GM19099 (cell line): ENCODE data around the gene RABGAP1.

ENCODE experiments used
- POLR2A ChIP-seq: IDR thresholded peaks from 3 replicates; pipeline ENCODE4 v1.6.1; 2011; ENCODE audit warnings: low read depth; ENCODE audit not compliant: insufficient read length; ENCODE audit errors: extremely low read depth

RABGAP1 gene

GRCh38 chr9:123069010-123069481, 128.2 kb downstream of the RABGAP1 start:
- no peak for TF ChIP-seq POLR2A

- no peak for TF ChIP-seq POLR2A
These were observed 129.4 kb downstream of the RABGAP1 start for GRCh38 chr9:123070198-123070597.

- no peak for TF ChIP-seq POLR2A
These were observed 131.7 kb downstream of the RABGAP1 start for GRCh38 chr9:123072407-123072995.

GRCh38 chr9:123073441-123073840, 132.6 kb downstream of the RABGAP1 start:
- TF ChIP-seq POLR2A = no peak

GRCh38 chr9:123073991-123074422, 133.2 kb downstream of the RABGAP1 start:
- TF ChIP-seq POLR2A = no peak

- no peak for TF ChIP-seq POLR2A
These were observed 133.8 kb downstream of the RABGAP1 start for GRCh38 chr9:123074628-123075027.

GRCh38 chr9:123080444-123080843, 139.6 kb downstream of the RABGAP1 start:
- TF ChIP-seq POLR2A = no peak

- no peak for TF ChIP-seq POLR2A
These were observed 141.0 kb downstream of the RABGAP1 start for GRCh38 chr9:123081824-123082223.

- TF ChIP-seq POLR2A = no peak
These were observed 142.9 kb downstream of the RABGAP1 start for GRCh38 chr9:123083680-123084079.

GRCh38 chr9:123084256-123084655, 143.4 kb downstream of the RABGAP1 start:
- TF ChIP-seq POLR2A = no peak

- TF ChIP-seq POLR2A = no peak
These were observed 145.1 kb downstream of the RABGAP1 start for GRCh38 chr9:123085916-123086315.

- TF ChIP-seq POLR2A = no peak
These were observed 146.6 kb downstream of the RABGAP1 start for GRCh38 chr9:123087359-123087888.

- no peak for TF ChIP-seq POLR2A
These were observed 148.2 kb downstream of the RABGAP1 start for GRCh38 chr9:123089040-123089439.

- no peak for TF ChIP-seq POLR2A
These were observed 149.0 kb downstream of the RABGAP1 start for GRCh38 chr9:123089790-123090189.

- TF ChIP-seq POLR2A = no peak
These were observed 149.5 kb downstream of the RABGAP1 start for GRCh38 chr9:123090198-123090896.

GRCh38 chr9:123090956-123091355, 150.1 kb downstream of the RABGAP1 start:
- TF ChIP-seq POLR2A = no peak
